SU-DHL-6 (cell line): ENCODE results near the gene MYL10.

Source experiments
- H2AFZ ChIP-seq: fragments of 200-600 bp; sonication (generic); 2 replicates; pipeline ENCODE4 v1.6.1; 2014; ENCODE audit warnings: low read depth, mild to moderate bottlenecking, moderate library complexity, mixed read lengths, antibody characterized with exemption, low read length; ENCODE audit not compliant: severe bottlenecking
- H3F3A ChIP-seq: fragments of 200-600 bp; shearing (Covaris generic); 2 replicates; pipeline ENCODE4 v1.6.0; 2016; ENCODE audit warnings: antibody characterized with exemption, mild to moderate bottlenecking; ENCODE audit not compliant: insufficient read depth
- H3K27ac ChIP-seq: fragments of 200-600 bp; sonication (generic); 2 replicates; pipeline ENCODE4 v1.5.1; 2016; ENCODE audit warnings: low read depth, mild to moderate bottlenecking, low read length, moderate library complexity, mixed read lengths
- H3K27me3 ChIP-seq: fragments of 200-600 bp; sonication (generic), shearing (Covaris generic); 2 replicates; pipeline ENCODE4 v1.6.0; 2014; ENCODE audit warnings: mild to moderate bottlenecking, low read length
- H3K36me3 ChIP-seq: fragments of 200-600 bp; sonication (generic); 2 replicates; pipeline ENCODE4 v1.6.1; 2014; ENCODE audit warnings: mild to moderate bottlenecking, low read length, mixed read lengths
- H3K4me2 ChIP-seq: fragments of 300-600, 200-600 bp; shearing (Covaris generic), sonication (generic); 2 replicates; pipeline ENCODE4 v1.6.0; 2014; ENCODE audit warnings: low read length, low read depth, mild to moderate bottlenecking; ENCODE audit not compliant: poor library complexity, severe bottlenecking
- H3K4me3 ChIP-seq: fragments of 200-600 bp; sonication (generic); 2 replicates; pipeline ENCODE4 v1.5.1; 2014; ENCODE audit warnings: antibody characterized with exemption, low read length, mild to moderate bottlenecking, mixed read lengths; ENCODE audit not compliant: insufficient read depth, poor library complexity, severe bottlenecking
- H3K79me2 ChIP-seq: fragments of 200-600 bp; sonication (generic); 2 replicates; pipeline ENCODE4 v1.6.1; 2014; ENCODE audit warnings: mild to moderate bottlenecking, low read length, moderate library complexity; ENCODE audit not compliant: insufficient read depth
- H3K9ac ChIP-seq: fragments of 200-600 bp; sonication (generic); 2 replicates; pipeline ENCODE4 v1.7.0; 2014; ENCODE audit warnings: mild to moderate bottlenecking, low read length
- H3K9me2 ChIP-seq: fragments of 200-600 bp; sonication (generic); replicated peaks from 2 replicates; pipeline ENCODE4 v1.6.1; 2014; ENCODE audit warnings: low read length; ENCODE audit not compliant: insufficient read depth
- H3K9me3 ChIP-seq: fragments of 200-600 bp; sonication (generic); 2 replicates; pipeline ENCODE4 v1.6.1; 2014; ENCODE audit warnings: low read length, mixed read lengths; ENCODE audit not compliant: insufficient read depth
- H4K20me1 ChIP-seq: fragments of 200-600 bp; sonication (generic); 2 replicates; pipeline ENCODE4 v1.6.1; 2014; ENCODE audit warnings: low read depth, mild to moderate bottlenecking, antibody characterized with exemption, low read length, moderate library complexity, mixed read lengths
- CTCF ChIP-seq: fragments of 200-600 bp; sonication (generic); IDR thresholded peaks from one replicate; pipeline ENCODE4 v1.5.1; 2017; ENCODE audit warnings: antibody characterized with exemption, mild to moderate bottlenecking, low read length, moderate library complexity; ENCODE audit not compliant: insufficient read depth, poor library complexity, severe bottlenecking
- EZH2phosphoT487 ChIP-seq: fragments of 200-600 bp; sonication (generic), shearing (Covaris generic); conservative IDR thresholded peaks from 2 replicates; pipeline ENCODE4 v1.6.1; 2018; ENCODE audit warnings: mild to moderate bottlenecking, antibody characterized with exemption, low read length, moderate library complexity, mixed read lengths

MYL10 gene

GRCh38 chr7:101591504-101591903, 37.6 kb downstream of the MYL10 start:
- Histone ChIP-seq H3F3A (no peaks in the 10 kb centered on the region), H3K27ac (no peak overlapping the region), H3K27me3 (no peaks in the 10 kb centered on the region), H4K20me1 (no peaks in the 10 kb centered on the region), H3K4me3 (no peak overlapping the region), H3K9me3 (no peaks in the 10 kb centered on the region), H3K79me2 (no peaks in the 10 kb centered on the region), H3K4me2 (no peak overlapping the region), H3K9ac (no peak overlapping the region), H3K9me2 (no peaks in the 10 kb centered on the region), H3K36me3 (no peaks in the 10 kb centered on the region), H2AFZ (no peak overlapping the region)
- TF ChIP-seq EZH2phosphoT487 (no peak), CTCF (no peak)

GRCh38 chr7:101590663-101591435, 38.2 kb downstream of the MYL10 start:
- no peak overlapping the region for H3K4me2 ChIP-seq
- no peak overlapping the region for H3K4me3 ChIP-seq
- H3K79me2 ChIP-seq = no peaks in the 10 kb centered on the region
- H3K9me3 ChIP-seq = no peaks in the 10 kb centered on the region
- no peak overlapping the region for H2AFZ ChIP-seq
- H3K9me2 ChIP-seq = no peaks in the 10 kb centered on the region
- no peaks in the 10 kb centered on the region for H3F3A ChIP-seq
- no peaks in the 10 kb centered on the region for H4K20me1 ChIP-seq
- no peak for TF ChIP-seq EZH2phosphoT487
- no peak for TF ChIP-seq CTCF
- no peak overlapping the region for H3K27ac ChIP-seq
- no peaks in the 10 kb centered on the region for H3K36me3 ChIP-seq
- no peak overlapping the region for H3K9ac ChIP-seq
- H3K27me3 ChIP-seq = no peaks in the 10 kb centered on the region

- no peak overlapping the region for H3K4me2 ChIP-seq
- H3K9me2 ChIP-seq = no peaks in the 10 kb centered on the region
- H3F3A ChIP-seq = no peaks in the 10 kb centered on the region
- no peaks in the 10 kb centered on the region for H3K79me2 ChIP-seq
- no peak overlapping the region for H3K27ac ChIP-seq
- no peaks in the 10 kb centered on the region for H3K27me3 ChIP-seq
- H4K20me1 ChIP-seq = no peaks in the 10 kb centered on the region
- H3K36me3 ChIP-seq = no peaks in the 10 kb centered on the region
- no peak overlapping the region for H3K4me3 ChIP-seq
- H3K9ac ChIP-seq = no peak overlapping the region
- no peaks in the 10 kb centered on the region for H3K9me3 ChIP-seq
- TF ChIP-seq CTCF (no peak), EZH2phosphoT487 (no peak)
- no peak overlapping the region for H2AFZ ChIP-seq
Observed at GRCh38 chr7:101589976-101590662, 39.0 kb downstream of the MYL10 start.
